ENCODE measurements around the gene ISM1.

The ISM1 gene

GRCh38 chr20:13283869-13284829 is 63.1 kb downstream of the ISM1 start:
- H3K36me3 ChIP-seq (ENCODE audit: control insufficient read depth in 1 of 2, insufficient read depth in 2 of 2, low read depth in 1 of 2, low read length in 2 of 2), result peaks cover 0 to 31% of the 10 kb centered on the region in 2 experiments
- no peak overlapping the region for H2BK15ac ChIP-seq (ENCODE audit: low read depth, poor library complexity, severe bottlenecking)
- H3K14ac ChIP-seq (ENCODE audit: low read length in 2 of 2), result no peak overlapping the region
- WGBS, result 75% methylated on average over 13 of the region's 14 CpGs
- DNase-seq, result no peak
- no peak overlapping the region for H4K91ac ChIP-seq (ENCODE audit: low read length)
- H4K8ac ChIP-seq (ENCODE audit: low read length), result no peak overlapping the region
- H3K4ac ChIP-seq (ENCODE audit: low read depth in 1 of 2, low read length in 2 of 2), result no peak overlapping the region
- no peak overlapping the region for H2AFZ ChIP-seq (ENCODE audit: low read depth, low read length)
- no peaks in the 10 kb centered on the region for H3K4me1 ChIP-seq (ENCODE audit: control insufficient read depth, insufficient read depth, low read depth, low read length)
- no peak overlapping the region for H3K18ac ChIP-seq (ENCODE audit: low read depth in 1 of 2, low read length in 2 of 2)
- H3K23ac ChIP-seq (ENCODE audit: low read length in 2 of 2), result no peak overlapping the region
- H3K9ac ChIP-seq (ENCODE audit: low read length), result no peak overlapping the region
- H3K27me3 ChIP-seq (ENCODE audit: control insufficient read depth in 1 of 2, insufficient read depth in 1 of 2, low read length in 2 of 2), result no peaks in the 10 kb centered on the region
- H3K4me2 ChIP-seq (ENCODE audit: low read length, poor library complexity, severe bottlenecking), result no peak overlapping the region
- no peak overlapping the region for H2BK12ac ChIP-seq (ENCODE audit: low read length in 2 of 2)
- no peaks in the 10 kb centered on the region for H3K9me3 ChIP-seq (ENCODE audit: control insufficient read depth, low read length)
- no peak overlapping the region for H2BK5ac ChIP-seq (ENCODE audit: low read depth, low read length, poor library complexity, severe bottlenecking)
- H3K27ac ChIP-seq (ENCODE audit: low read length, poor library complexity, severe bottlenecking), result no peak overlapping the region
- H2AK5ac ChIP-seq (ENCODE audit: low read length, severe bottlenecking), result no peak overlapping the region
- no peak overlapping the region for H2BK120ac ChIP-seq (ENCODE audit: low read depth, low read length)
- H3K79me1 ChIP-seq (replicated peaks; ENCODE audit: low read length, poor library complexity, severe bottlenecking), result no peaks in the 10 kb centered on the region
- H3K4me3 ChIP-seq (ENCODE audit: insufficient read depth in 1 of 2, low read depth in 1 of 2, low read length in 2 of 2), result no peak overlapping the region

GRCh38 chr20:13284830-13285229 is 63.8 kb downstream of the ISM1 start:
- Histone ChIP-seq H2BK12ac (ENCODE audit: low read length in 2 of 2) (no peak overlapping the region), H4K8ac (ENCODE audit: low read length) (no peak overlapping the region), H2AFZ (ENCODE audit: low read depth, low read length) (no peak overlapping the region), H3K27me3 (ENCODE audit: control insufficient read depth in 1 of 2, insufficient read depth in 1 of 2, low read length in 2 of 2) (no peaks in the 10 kb centered on the region), H3K79me1 (replicated peaks; ENCODE audit: low read length, poor library complexity, severe bottlenecking) (no peaks in the 10 kb centered on the region), H2AK5ac (ENCODE audit: low read length, severe bottlenecking) (no peak overlapping the region), H4K91ac (ENCODE audit: low read length) (no peak overlapping the region), H3K4me2 (ENCODE audit: low read length, poor library complexity, severe bottlenecking) (no peak overlapping the region), H3K9me3 (ENCODE audit: control insufficient read depth, low read length) (no peaks in the 10 kb centered on the region), H3K4me1 (ENCODE audit: control insufficient read depth, insufficient read depth, low read depth, low read length) (no peaks in the 10 kb centered on the region), H3K9ac (ENCODE audit: low read length) (no peak overlapping the region), H3K27ac (ENCODE audit: low read length, poor library complexity, severe bottlenecking) (no peak overlapping the region), H2BK120ac (ENCODE audit: low read depth, low read length) (no peak overlapping the region), H3K4me3 (ENCODE audit: insufficient read depth in 1 of 2, low read depth in 1 of 2, low read length in 2 of 2) (no peak overlapping the region), H3K23ac (ENCODE audit: low read length in 2 of 2) (no peak overlapping the region), H2BK15ac (ENCODE audit: low read depth, poor library complexity, severe bottlenecking) (no peak overlapping the region), H3K18ac (ENCODE audit: low read depth in 1 of 2, low read length in 2 of 2) (no peak overlapping the region), H3K14ac (ENCODE audit: low read length in 2 of 2) (no peak overlapping the region), H2BK5ac (ENCODE audit: low read depth, low read length, poor library complexity, severe bottlenecking) (no peak overlapping the region), H3K36me3 (ENCODE audit: control insufficient read depth in 1 of 2, insufficient read depth in 2 of 2, low read depth in 1 of 2, low read length in 2 of 2) (peaks cover 0 to 37% of the 10 kb centered on the region in 2 experiments), H3K4ac (ENCODE audit: low read depth in 1 of 2, low read length in 2 of 2) (no peak overlapping the region)
- no peak for DNase-seq
- WGBS, result 96% methylated on average over 1 of the region's 1 CpG

DNA sequence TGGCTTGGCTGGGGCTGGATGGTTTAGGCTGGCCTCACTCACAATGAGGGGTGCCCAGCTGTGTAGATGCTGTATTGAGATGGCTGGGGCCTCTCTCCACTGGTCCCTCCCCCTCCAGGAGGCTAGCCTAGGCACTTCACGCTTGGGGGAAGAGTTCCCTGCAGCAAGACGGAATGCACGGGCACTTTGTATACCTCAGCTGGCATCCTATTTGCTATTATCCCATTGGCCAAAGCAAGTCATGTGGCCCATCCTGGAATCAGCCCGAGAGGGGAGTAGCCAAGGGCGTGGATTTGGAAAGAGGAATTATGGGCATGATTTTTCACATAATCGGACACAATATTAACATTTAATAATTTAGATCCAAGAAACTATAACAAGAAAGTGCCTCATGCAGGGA is 64.3 kb downstream of the ISM1 start:
- Histone ChIP-seq H3K4ac (ENCODE audit: low read depth in 1 of 2, low read length in 2 of 2) (no peak overlapping the region), H4K91ac (ENCODE audit: low read length) (no peak overlapping the region), H3K4me1 (ENCODE audit: control insufficient read depth, insufficient read depth, low read depth, low read length) (no peaks in the 10 kb centered on the region), H2AFZ (ENCODE audit: low read depth, low read length) (no peak overlapping the region), H3K9me3 (ENCODE audit: control insufficient read depth, low read length) (no peaks in the 10 kb centered on the region), H3K4me3 (ENCODE audit: insufficient read depth in 1 of 2, low read depth in 1 of 2, low read length in 2 of 2) (no peak overlapping the region), H3K27me3 (ENCODE audit: control insufficient read depth in 1 of 2, insufficient read depth in 1 of 2, low read length in 2 of 2) (no peaks in the 10 kb centered on the region), H3K14ac (ENCODE audit: low read length in 2 of 2) (no peak overlapping the region), H3K79me1 (replicated peaks; ENCODE audit: low read length, poor library complexity, severe bottlenecking) (no peaks in the 10 kb centered on the region), H2AK5ac (ENCODE audit: low read length, severe bottlenecking) (no peak overlapping the region), H3K27ac (ENCODE audit: low read length, poor library complexity, severe bottlenecking) (no peak overlapping the region), H3K23ac (ENCODE audit: low read length in 2 of 2) (no peak overlapping the region), H2BK12ac (ENCODE audit: low read length in 2 of 2) (no peak overlapping the region), H3K4me2 (ENCODE audit: low read length, poor library complexity, severe bottlenecking) (no peak overlapping the region), H3K36me3 (ENCODE audit: control insufficient read depth in 1 of 2, insufficient read depth in 2 of 2, low read depth in 1 of 2, low read length in 2 of 2) (peaks cover 0 to 40% of the 10 kb centered on the region in 2 experiments), H2BK120ac (ENCODE audit: low read depth, low read length) (no peak overlapping the region), H2BK15ac (ENCODE audit: low read depth, poor library complexity, severe bottlenecking) (no peak overlapping the region), H3K9ac (ENCODE audit: low read length) (no peak overlapping the region), H2BK5ac (ENCODE audit: low read depth, low read length, poor library complexity, severe bottlenecking) (no peak overlapping the region), H3K18ac (ENCODE audit: low read depth in 1 of 2, low read length in 2 of 2) (no peak overlapping the region), H4K8ac (ENCODE audit: low read length) (no peak overlapping the region)
- no peak for DNase-seq
- 93% methylated on average over 3 of the region's 6 CpGs for WGBS

- 97% methylated on average over 3 of the region's 5 CpGs for WGBS
- no peak overlapping the region for H3K27ac ChIP-seq (ENCODE audit: low read length, poor library complexity, severe bottlenecking)
- no peak overlapping the region for H3K9ac ChIP-seq (ENCODE audit: low read length)
- DNase-seq, result no peak
- H3K27me3 ChIP-seq (ENCODE audit: control insufficient read depth in 1 of 2, insufficient read depth in 1 of 2, low read length in 2 of 2), result no peaks in the 10 kb centered on the region
- no peak overlapping the region for H4K91ac ChIP-seq (ENCODE audit: low read length)
- H2AFZ ChIP-seq (ENCODE audit: low read depth, low read length), result no peak overlapping the region
- no peaks in the 10 kb centered on the region for H3K9me3 ChIP-seq (ENCODE audit: control insufficient read depth, low read length)
- no peak overlapping the region for H3K18ac ChIP-seq (ENCODE audit: low read depth in 1 of 2, low read length in 2 of 2)
- no peak overlapping the region for H2BK12ac ChIP-seq (ENCODE audit: low read length in 2 of 2)
- H2AK5ac ChIP-seq (ENCODE audit: low read length, severe bottlenecking), result no peak overlapping the region
- H3K4me3 ChIP-seq (ENCODE audit: insufficient read depth in 1 of 2, low read depth in 1 of 2, low read length in 2 of 2), result no peak overlapping the region
- peaks cover 0 to 36% of the 10 kb centered on the region in 2 experiments for H3K36me3 ChIP-seq (ENCODE audit: control insufficient read depth in 1 of 2, insufficient read depth in 2 of 2, low read depth in 1 of 2, low read length in 2 of 2)
- no peak overlapping the region for H3K14ac ChIP-seq (ENCODE audit: low read length in 2 of 2)
- no peak overlapping the region for H3K4ac ChIP-seq (ENCODE audit: low read depth in 1 of 2, low read length in 2 of 2)
- H2BK15ac ChIP-seq (ENCODE audit: low read depth, poor library complexity, severe bottlenecking), result no peak overlapping the region
- H4K8ac ChIP-seq (ENCODE audit: low read length), result no peak overlapping the region
- H3K4me2 ChIP-seq (ENCODE audit: low read length, poor library complexity, severe bottlenecking), result no peak overlapping the region
- no peak overlapping the region for H2BK5ac ChIP-seq (ENCODE audit: low read depth, low read length, poor library complexity, severe bottlenecking)
- H3K4me1 ChIP-seq (ENCODE audit: control insufficient read depth, insufficient read depth, low read depth, low read length), result no peaks in the 10 kb centered on the region
- H3K79me1 ChIP-seq (replicated peaks; ENCODE audit: low read length, poor library complexity, severe bottlenecking), result no peaks in the 10 kb centered on the region
- H2BK120ac ChIP-seq (ENCODE audit: low read depth, low read length), result no peak overlapping the region
- no peak overlapping the region for H3K23ac ChIP-seq (ENCODE audit: low read length in 2 of 2)
Measured at GRCh38 chr20:13286052-13286451, 65.0 kb downstream of the ISM1 start.
